ENCODE measurements around the gene PLXNB2.
"Not testable (repeated sequence)": the region's sequence is repeated elsewhere in the genome, so short reads cannot be mapped to it uniquely, and the experiment has no call there.

The PLXNB2 gene

DNA sequence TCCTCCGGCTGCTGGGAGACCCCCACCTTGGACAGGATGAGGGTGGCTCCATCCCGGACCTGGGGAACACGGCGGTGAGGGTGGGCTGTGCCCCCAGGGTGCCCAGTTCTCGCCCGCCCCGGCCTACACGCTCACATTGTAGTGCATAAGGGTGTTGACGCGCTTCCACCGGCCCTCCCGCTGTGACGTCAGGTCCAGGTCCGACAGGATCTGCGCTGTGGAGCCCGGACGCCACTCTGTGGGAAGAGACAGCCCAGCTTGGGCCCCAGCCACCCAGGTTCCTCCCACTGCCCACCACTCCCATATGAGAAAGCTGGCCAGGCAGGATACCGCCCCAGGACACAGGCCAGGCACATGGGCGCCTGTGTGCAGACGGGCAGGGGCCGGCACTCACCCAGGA is 29.0 kb downstream of the PLXNB2 start:
- no peak for DNase-seq

DNA sequence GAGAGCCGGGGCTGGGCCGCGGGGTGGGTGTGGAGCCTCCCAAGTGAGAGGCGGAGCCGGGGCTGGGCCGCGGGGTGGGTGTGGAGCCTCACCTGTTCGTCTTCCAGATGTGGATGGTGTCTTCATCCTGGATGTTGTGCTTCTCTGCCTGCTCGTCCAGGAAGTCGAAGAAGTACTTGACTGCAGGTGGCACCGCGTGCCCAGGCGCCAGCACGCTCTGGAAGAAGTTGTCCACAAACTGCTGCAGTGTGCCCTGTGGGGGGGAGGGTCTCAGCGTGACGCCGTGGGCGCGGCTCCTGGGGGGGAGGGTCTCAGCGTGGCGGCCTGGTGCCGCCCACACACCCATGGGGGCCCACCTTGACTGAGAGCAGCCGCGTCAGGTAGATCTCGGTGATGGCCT is 29.7 kb downstream of the PLXNB2 start:
- DNase-seq: no peak

DNA sequence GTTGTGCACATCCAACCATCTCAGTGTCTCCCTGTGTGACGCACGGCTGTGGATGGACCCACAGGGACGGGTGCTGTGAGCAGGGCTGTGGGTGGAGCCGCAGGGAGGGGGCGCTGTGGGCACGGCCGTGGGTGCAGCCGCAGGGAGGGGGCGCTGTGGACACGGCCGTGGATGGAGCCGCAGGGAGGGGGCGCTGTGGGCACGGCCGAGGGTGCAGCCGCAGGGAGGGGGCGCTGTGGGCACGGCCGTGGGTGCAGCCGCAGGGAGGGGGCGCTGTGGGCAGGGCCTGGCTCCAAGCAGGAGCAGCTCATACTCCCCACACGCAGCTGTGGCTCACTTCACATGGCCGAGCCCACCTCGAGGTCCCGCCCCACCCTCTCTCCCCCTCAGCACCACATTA is 31.3 kb downstream of the PLXNB2 start:
- no peak for DNase-seq

DNA sequence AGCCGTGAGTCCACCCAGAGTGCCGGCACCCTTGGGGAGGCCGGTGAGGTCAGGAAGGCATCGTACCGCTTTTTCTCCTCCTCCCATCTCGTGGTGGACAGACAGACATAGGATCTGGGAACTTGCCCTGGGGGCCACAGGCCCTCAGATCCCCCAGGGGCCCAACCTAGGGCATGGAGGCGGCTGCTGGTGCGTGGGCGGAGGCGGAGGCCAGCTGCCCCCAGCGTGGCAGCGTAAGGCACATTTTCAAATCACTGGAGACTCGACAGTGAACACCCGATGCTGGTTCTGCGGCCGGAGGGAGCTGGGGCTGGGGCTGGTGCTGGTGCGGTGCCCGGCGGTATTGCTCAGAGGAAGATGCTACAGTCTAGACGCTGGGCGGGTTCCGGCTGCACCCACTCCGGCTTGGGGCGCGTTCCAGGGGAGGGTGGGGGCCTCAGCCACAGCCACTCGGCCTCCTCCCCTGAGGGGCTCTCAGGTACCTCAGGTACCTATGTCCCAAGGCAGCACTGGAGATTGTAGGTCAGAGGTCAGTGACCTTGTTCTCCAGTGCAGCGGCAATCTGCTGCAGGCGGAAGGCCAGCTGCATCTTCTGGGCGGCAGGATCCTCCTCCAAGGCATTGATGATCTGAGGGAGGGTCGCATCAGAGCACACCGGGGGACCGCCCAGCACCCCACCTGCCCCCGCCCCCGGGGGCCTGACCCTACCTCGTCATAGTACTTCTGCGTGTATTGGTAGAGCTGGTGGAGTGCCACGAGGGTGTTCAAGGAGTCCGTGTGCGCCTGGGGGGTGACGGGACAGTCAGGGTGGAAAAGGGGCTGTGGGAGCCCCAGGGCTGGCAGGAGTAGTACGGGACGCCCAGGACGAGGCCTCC is 32.0 kb downstream of the PLXNB2 start:
- no peak for DNase-seq

DNA sequence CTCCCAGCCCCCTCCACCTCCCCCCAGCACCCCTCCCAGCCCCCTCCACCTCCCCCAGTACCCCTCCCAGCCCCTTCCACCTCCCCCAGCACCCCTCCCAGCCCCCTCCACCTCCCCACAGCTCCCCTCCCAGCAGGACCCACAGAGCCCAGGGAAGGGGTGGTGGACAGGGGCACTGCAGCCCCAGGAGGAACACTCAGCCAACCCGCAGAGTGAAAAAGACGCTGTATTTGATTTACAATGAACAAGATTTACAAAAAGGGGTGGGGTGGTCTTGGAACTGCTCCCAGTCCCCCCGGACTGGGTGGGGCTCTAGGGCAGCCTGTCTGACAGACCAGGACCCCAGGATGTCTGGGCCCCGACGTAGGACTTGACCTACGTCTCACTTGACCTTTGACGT is 32.7 kb downstream of the PLXNB2 start:
- DNase-seq: no peak

DNA sequence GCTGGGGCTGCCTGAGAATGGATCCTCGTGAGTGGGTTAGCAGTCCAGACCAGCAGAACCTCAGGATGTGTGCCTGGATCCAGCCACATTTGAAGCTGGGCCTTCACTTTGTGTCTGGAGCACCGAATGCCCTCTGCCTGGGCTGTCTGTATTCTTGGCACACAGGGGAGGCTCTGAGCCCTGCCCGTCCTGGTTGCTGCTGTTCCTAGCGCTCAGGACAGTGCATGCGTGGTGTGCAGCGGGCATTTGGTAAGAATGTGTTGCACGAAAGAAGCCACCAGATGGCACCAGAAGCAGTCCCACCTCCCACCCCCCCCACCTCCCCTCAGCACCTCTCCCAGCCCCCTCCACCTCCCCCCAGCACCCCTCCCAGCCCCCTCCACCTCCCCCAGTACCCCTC is 33.1 kb downstream of the PLXNB2 start:
- peak; percentile 63 for DNase-seq

DNA sequence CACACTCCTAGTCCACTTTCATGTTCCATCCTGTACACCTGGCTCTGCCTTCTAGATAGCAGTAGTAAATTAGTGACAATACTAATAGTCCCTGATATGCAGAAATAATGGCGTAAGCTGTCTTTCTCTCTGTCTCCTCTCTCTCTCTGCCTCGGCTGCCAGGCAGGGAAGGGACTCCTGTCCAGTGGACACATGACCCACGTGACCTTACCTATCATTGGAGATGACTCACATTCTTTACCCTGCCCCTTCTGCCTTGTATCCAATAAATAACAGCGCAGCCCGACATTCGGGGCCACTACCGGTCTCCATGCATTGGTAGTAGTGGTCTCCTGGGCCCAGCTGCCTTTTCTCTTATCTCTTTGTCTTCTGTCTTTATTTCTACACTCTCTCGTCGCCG is 33.7 kb downstream of the PLXNB2 start:
- DNase-seq: not testable (repeated sequence)

DNA sequence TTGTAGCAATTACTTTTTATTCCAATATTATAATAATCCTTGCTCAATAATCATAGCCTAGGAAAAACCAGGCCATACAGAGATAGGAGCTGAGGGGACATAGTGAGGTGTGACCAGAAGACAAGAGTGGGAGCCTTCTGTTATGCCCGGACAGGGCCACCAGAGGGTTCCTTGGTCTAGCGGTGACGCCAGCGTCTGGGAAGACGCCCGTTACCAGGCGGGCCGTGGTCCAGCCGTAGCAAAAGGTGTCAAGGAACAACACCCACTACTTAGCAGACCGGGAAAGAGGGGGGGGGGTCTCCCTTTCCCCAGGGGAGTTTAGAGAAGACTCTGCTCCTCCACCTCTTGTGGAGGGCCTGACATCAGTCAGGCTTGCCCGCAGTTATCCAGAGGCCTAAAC is 34.1 kb downstream of the PLXNB2 start:
- not testable (repeated sequence) for DNase-seq

DNA sequence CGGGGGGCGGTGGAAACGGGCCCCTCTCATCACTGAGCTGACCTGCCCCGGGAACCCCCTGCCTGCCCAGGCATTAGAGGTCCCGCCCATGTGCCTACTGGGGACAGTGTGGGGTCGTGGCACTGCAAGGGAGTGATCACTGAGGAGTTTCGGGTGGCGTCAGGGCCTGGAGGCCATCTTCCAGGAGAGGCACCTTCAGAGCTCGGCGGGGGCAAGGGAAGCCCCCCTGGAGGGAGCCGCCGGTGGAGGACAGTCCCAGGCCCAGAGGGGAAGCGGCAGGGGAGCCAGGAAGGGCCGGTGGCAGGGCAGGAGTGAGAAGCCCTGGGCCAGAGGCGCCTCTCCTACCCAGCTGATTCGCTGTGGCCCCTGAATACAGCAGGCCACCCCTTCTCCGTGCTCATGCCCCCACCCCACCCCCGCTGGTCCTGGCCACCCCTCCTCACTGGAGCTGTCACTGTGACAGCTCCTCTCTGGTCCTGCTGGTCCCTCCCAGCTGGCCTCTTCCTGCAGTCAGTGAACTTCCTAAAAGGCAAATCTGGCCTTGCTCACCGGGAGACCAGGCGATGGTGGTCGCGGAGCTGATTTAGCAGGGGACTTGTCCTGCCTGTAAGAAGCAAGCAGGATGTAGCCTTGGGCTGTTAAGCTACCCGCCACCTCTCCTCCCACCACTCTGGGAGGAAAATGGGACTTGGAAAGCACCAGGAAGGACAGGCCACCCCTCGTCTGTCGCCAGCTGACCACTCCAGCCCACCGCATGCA is 35.2 kb downstream of the PLXNB2 start:
- DNase-seq: peak; percentile 59

DNA sequence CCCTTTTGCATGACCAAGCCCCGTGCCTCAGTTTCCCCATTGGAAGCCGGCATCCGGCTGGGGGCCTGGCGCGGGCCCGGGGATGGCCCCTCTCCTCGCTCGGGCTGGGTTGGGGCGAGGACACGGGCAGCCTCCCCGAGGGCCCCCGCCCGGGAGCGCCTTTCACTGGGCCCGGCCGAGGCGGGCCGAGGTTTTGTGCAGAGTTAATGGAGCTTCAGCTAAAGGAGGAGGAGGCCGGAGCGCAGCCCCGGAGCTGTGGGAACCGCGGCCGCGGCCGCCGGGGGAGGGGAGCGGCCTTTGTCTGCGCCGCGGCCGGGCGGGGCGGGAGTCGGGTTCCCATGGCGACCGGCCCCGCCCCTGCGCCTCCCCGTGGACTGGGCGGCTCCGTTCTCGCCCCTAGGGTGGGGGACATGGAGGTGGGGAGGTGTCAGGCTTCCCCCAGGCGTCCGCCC is 35.9 kb downstream of the PLXNB2 start:
- peak; percentile 90 for DNase-seq

DNA sequence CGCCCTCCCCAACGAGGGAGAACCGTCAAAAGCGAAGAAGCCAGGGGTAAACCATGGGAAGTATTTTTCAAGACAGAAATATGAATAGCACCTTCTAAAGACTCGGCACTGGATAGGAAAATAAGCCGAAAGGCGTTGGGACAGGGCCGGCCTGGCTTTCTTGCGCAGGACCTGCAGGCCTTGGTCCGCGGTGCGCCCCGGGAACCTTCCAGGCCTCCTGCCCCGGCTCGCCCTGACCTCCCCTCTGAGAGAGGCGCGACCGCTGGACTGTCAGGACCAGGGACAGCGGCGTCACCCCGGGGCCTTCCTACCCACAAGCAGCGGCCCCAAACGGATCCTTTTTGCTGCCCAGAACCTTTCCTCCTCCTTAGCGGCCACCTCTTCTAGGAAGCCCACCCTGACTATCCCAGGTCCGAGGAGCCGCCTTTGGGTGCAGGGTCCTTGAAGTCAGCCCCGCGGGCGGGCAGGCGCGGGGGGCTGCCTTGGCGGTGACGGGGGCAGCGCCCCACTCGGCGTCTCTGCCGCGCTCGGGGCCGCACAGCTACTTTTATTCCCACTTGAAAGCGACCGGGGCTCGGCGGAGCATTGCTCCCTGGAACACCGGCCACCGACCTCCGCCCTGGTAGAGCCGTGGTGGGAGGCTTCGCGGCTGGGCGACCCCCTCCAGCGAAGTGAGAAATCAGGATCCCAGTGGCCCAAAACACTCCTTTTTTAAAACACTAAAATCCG is 36.6 kb downstream of the PLXNB2 start:
- DNase-seq: peak; percentile 84

DNA sequence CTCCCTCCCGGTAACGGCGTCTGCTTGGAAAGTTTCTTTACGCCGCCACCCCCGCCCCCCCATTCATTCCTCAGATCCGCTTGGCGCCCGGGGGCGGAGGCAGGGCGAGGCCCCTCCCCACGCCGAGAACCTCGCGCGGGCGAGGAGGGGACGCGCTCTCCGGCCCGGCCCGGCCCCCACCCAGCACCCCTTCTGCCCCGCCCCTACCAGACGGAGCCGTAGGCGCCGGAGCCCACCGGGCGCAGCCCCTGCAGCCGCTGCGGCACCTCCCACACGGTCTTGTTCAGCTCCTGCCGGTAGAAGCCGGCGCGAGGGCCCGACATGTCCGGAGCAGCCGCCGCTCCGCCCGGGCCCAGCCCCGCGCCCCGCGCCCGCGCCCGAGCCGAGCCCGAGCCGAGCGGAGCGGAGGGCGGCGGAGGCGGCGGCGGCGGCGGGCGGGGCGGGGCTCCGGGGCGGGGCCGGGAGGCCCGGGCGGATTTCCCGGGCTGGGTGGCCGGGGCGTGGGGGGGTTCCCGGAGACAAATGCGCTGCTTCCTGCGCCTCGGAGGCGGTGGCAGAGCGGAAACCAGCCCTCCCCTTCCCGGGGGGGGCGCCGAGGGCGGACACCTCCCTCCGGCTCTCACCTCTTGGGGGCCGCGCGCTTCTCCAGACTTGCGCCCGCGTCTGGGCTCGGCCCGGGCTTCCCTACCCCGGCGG is 37.3 kb downstream of the PLXNB2 start, which contains the start of gene MAPK11:
Gene MAPK11 (minus strand): TSS at position 411 of the 696 bp plus-strand sequence. CDS start 88 bp downstream, at position 323.
- no peak for DNase-seq

DNA sequence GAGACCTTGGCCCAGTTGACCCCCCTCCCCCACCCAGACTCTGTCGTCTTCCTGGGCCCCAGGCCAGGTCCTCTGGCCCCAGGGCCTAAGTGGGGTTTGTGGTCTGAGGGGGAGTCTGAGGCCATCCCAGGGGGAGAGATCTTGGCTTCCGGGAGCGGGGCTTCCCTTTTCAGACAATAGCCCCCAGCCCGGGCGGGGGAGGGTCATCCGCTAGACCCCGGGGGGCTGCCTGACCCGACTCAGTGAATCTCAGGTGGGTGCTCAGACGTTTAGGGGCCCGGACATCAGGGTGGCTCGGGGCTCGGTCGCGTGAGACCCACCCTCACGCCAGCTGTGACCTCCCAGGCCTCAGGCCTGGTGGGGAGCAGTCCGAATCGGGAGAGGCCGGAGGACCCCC is 37.9 kb downstream of the PLXNB2 start:
- no peak for DNase-seq

DNA sequence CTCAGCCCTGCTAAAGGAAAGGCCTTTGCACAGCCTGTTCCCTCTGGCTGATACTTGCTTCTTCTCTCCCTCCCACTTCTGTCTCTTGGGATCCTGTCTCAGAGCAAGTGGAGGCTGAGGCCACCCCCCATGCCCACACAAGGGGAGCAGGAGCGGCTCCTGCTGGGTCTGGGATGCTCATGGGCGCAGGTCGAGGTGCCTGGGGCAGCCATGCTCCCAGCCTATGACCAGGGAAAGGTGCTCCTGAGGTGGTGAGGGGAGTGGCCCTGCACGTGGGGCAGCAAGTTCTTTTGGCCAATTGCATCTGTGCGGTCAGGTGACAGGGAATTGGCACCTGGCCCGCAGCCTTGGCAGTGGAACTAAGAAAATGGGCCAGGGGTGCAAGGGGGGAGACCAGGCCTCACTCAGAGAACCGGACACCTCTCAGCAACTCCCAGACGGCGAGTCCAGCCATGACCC is 38.8 kb downstream of the PLXNB2 start:
- peak; percentile 32 for DNase-seq

DNA sequence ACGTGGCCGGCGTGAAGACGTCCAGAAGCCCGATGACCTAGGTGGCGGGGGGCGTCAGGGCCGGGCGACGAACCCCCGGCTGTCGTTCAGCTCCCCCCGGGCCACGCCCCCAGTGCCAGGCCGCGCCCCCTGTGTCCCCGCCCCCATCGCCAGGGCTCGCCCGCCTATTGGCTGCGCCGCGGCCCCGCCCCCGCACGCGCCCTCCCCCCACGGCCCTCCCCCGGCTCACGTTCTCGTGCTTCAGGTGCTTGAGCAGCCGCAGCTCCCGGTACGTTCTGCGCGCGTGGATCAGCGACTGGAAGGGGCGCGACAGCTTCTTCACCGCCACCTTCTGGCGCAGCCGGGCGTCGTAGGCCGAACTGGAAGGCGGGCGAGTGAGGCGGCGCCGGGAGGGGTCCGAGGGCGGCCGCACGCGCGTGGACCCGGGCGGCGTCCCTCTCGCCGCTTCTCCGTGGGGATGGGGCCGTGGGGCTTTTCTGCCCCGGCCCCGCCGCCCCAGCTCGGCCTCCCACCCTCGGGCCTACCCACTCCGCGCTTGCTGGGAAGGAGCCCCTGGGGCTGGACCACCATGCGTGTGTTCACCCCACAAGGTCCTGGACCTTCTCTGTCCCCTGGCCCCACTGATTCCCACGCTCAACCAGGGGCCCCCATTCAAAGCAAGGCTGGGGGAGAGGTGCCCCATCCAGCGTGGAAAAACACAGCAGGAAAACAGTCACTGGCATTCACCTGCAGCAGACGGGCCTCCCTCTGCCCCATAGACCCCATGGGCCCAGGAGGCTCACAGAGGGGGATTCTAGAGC is 39.7 kb downstream of the PLXNB2 start:
- DNase-seq: peak; percentile 51

DNA sequence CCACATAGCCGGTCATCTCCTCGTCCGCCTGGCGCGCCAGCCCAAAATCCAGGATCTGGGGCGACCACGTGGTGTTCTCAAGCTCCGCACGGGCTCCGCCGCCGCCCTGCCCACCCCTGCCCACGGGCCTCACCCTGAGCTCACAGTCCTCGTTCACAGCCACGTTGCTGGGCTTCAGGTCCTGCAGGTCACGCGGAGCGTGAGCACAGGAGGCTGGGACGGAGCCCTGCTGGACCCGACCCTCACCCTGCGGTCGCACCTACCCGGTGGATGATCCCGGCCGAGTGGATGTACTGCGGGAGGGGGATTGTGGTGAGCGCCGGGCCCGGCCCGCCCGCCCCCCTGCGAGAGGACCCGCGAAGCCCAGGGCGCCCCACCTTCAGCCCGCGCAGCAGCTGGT is 40.5 kb downstream of the PLXNB2 start:
- no peak for DNase-seq

DNA sequence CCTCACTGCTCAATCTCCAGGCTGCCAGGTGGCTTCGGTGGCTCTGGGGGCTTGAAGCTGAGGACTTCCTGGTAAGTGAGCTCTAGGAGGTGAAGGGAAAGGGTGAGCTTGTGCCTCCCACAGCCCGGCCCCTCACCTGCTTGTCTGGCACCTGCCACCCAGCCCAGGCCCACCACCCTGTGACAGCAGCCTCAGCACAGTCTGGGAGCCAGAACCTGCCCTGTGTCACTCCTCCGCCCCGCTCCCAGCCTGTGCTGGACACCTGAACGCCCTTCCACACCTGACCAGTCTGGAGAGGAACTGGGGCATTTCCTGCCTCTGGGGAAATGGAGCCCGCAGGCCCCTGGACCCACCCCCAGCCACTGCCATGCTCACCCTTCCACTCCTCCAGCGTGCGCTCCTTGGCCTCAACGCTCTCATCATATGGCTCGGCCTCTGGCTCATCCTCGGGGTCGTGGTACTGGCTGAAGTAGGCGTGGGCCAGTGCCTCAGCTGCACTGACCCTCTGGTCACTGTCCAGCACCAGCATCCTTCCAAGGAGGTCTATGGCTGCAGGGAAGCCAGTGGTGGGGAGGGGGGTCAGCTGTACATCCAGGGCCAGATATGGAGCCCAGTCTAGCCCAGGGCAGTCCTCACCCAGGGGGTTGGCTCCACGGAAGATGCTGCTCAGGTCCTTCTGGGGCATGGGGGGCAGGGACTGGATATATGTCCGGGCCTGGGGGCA is 42.3 kb downstream of the PLXNB2 start:
- DNase-seq: no peak

DNA sequence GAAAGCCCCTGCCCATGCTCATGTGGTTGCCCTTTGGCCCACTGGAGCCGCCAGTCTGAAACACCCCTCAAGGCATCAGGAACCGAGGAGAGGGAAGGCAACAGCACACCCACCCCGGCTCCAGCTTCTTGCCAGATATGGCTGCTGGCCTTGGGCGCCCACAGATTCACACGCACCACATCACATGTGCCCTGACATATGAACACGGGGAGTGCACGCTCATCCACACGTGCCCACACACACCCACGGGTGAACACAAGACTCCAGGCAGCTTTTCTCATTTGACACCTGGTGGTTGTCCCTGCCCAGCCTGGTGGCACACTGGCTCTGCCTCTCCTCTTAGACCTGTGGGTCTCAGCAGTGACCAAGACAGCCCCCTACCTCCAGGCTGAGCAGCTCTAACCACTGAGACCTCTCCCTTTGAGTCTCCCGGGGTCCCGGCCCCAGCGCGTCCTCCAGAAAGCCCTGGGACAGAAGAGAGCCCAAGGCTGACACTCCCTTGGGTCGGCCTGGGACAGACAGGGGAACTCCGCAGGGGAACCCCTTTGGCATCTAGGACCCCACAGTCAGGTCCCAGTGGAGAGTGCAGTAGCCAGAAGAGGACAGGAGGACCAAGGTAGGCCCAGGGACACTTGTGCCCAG is 43.2 kb downstream of the PLXNB2 start:
- DNase-seq: no peak

DNA sequence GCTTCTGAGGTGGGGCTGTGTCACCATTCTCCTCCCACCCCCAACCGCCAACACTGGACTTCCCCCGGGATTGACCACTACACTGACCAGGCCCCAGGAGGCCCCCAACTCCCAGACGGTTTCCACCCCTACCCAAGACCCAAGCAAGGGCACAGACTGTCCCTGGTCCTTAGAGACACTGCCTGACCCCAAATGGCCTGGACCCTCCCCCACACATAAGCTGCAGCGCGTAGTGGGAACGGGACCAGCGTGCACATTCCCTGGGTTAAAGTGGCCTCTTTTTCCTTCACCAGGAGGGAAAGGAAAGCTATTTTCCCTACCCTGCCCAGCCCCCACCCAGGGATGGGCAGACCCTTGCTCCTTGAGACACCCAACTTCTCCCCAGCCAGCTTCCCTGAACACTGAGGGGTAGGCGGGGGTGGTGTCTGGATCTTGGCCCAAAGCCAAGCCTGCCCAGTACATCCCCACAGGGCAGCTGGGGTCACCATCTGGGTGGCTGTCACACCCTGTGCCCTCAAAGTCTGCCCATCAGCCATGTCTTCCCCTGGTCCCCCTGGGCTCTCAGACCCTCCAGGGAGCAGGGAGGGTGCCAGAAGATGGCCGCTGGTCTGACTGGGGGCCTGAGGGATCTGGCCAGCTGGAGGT is 44.4 kb downstream of the PLXNB2 start:
- DNase-seq: no peak

DNA sequence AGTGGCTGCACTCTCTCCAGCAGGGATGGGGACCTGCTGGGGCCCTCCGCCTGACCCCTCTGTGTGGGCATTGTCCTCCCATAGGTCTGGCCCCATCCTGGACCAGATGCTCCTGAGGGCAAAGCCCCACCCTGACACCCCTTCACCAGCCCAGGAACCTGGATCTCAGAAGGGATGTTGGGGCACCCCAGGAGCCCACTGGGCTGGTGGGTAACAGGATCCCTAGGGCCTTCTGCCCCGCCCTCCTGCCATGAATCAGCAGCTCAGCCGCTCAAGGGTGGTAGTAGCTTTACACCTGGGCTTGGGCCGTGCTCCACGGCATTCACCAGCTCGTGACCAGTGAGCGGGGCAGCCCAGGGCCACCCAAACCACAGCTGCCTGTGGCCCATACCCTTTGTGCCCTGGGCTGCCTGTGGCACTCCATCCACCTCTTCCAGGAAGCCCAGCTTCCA is 45.0 kb downstream of the PLXNB2 start:
- no peak for DNase-seq
